Left ventricle myocardium inferior (tissue), 1 donor: ENCODE data around the gene TP53BP2. TPM values are rescaled to one million over a fixed set of nuclear protein-coding genes. Genes with fewer than 3 reads are reported as not detected.
"Not testable (repeated sequence)": the region's sequence is repeated elsewhere in the genome, so short reads cannot be mapped to it uniquely, and the experiment has no call there.

Experiments used
- DNase-seq: peaks from one replicate; pipeline ENCODE4 v3.0.0-alpha.2; 2020
- H3K27ac ChIP-seq: fragments of 200-600 bp; replicated peaks from 2 replicates; pipeline ENCODE4 v1.8.0; 2021
- H3K27me3 ChIP-seq: fragments of 200-600 bp; 2 replicates; pipeline ENCODE4 v1.8.0; 2021; ENCODE audit warnings: low read depth
- H3K36me3 ChIP-seq: fragments of 200-600 bp; 2 replicates; pipeline ENCODE4 v1.8.0; 2021
- H3K4me1 ChIP-seq: fragments of 200-600 bp; 2 replicates; pipeline ENCODE4 v1.8.0; 2021
- H3K4me3 ChIP-seq: fragments of 200-600 bp; 2 replicates; pipeline ENCODE4 v1.8.0; 2021; ENCODE audit warnings: mild to moderate bottlenecking, moderate library complexity
- H3K9me3 ChIP-seq: fragments of 200-600 bp; replicated peaks from 2 replicates; pipeline ENCODE4 v1.8.0; 2021
- CTCF ChIP-seq: fragments of 200-600 bp; IDR thresholded peaks from 2 replicates; pipeline ENCODE4 v1.8.0; 2021; ENCODE audit warnings: antibody characterized with exemption, mild to moderate bottlenecking, borderline replicate concordance
- intact Hi-C: fragments of 100-400 bp; cut with micrococcal nuclease; formaldehyde crosslinking; loops from one replicate; pipeline ENCODE4 v1.11.0; 2022
- total RNA-seq: library from RNA; stranded (reverse); fragmentation: NEBNext Ultra II Directional; extraction: Animal tissue kit (Norgen Biotek cat#: 25700); gene quantifications from one replicate; pipeline ENCODE4 v1.2.1, GENCODE V29; 2021
- donor health status: DM: no; HTN: yes; CAD: no; lungs with severe emphysema.

TP53BP2 gene
- total RNA-seq, 1 donor from 2014 or later = 19.0 TPM

- peak overlapping the region; percentile 65 for H3K27ac ChIP-seq
- no peak for TF ChIP-seq CTCF
Observed at GRCh38 chr1:223819730-223820514, 25.8 kb downstream of the TP53BP2 start.

GRCh38 chr1:223817265-223817664 is 28.5 kb downstream of the TP53BP2 start:
- H3K9me3 ChIP-seq, H3K27ac ChIP-seq, intact Hi-C loops, H3K4me3 ChIP-seq, DNase-seq, H3K27me3 ChIP-seq: not testable (repeated sequence)
- Histone ChIP-seq H3K4me1 (peaks cover 42% of the 10 kb centered on the region), H3K36me3 (peaks cover 19% of the 10 kb centered on the region)

More at GRCh38 chr1:223819730-223820514, 25.8 kb downstream of the TP53BP2 start:
- Histone ChIP-seq H3K9me3 (no peaks in the 10 kb centered on the region), H3K36me3 (no peaks in the 10 kb centered on the region), H3K4me3 (no peak overlapping the region), H3K27me3 (no peaks in the 10 kb centered on the region), H3K4me1 (peaks cover 53% of the 10 kb centered on the region)
- no peak for DNase-seq
- intact Hi-C loops = no loop called here

GRCh38 chr1:223815865-223816264 is 29.9 kb downstream of the TP53BP2 start:
- H3K27me3 ChIP-seq = no peaks in the 10 kb centered on the region
- no peaks in the 10 kb centered on the region for H3K9me3 ChIP-seq
- peaks cover 22% of the 10 kb centered on the region for H3K36me3 ChIP-seq
- TF ChIP-seq CTCF = no peak
- H3K4me3 ChIP-seq = no peak overlapping the region
- H3K4me1 ChIP-seq = peaks cover 36% of the 10 kb centered on the region
- H3K27ac ChIP-seq = no peak overlapping the region
- intact Hi-C loops = no loop called here
- no peak for DNase-seq

- Histone ChIP-seq H3K27ac (no peak overlapping the region), H3K4me1 (peaks cover 30% of the 10 kb centered on the region)
Observed at GRCh38 chr1:223815020-223815853, 30.5 kb downstream of the TP53BP2 start.

GRCh38 chr1:223813645-223814044 is 32.1 kb downstream of the TP53BP2 start:
- no peaks in the 10 kb centered on the region for H3K27me3 ChIP-seq
- H3K9me3 ChIP-seq = no peaks in the 10 kb centered on the region
- no peak overlapping the region for H3K27ac ChIP-seq
- no peak for DNase-seq
- peaks cover 42% of the 10 kb centered on the region for H3K36me3 ChIP-seq
- TF ChIP-seq CTCF = no peak
- intact Hi-C loops = no loop called here
- H3K4me3 ChIP-seq = no peak overlapping the region
- H3K4me1 ChIP-seq = peaks cover 19% of the 10 kb centered on the region

More at GRCh38 chr1:223815020-223815853, 30.5 kb downstream of the TP53BP2 start:
- DNase-seq = no peak
- intact Hi-C loops = no loop called here
- Histone ChIP-seq H3K9me3 (no peaks in the 10 kb centered on the region), H3K27me3 (no peaks in the 10 kb centered on the region), H3K4me3 (no peak overlapping the region), H3K36me3 (peaks cover 26% of the 10 kb centered on the region)
- TF ChIP-seq CTCF = no peak
